Activated gamma-delta T cell treated with Interleukin-2 at 50 U/mL for 16 hours (primary cell): ENCODE results near the gene NPDC1.
"Not testable (repeated sequence)": the region's sequence is repeated elsewhere in the genome, so short reads cannot be mapped to it uniquely, and the experiment has no call there.

ENCODE experiments used
- DNase-seq: peaks from one replicate; pipeline ENCODE4 v3.0.0-alpha.2; 2020

Gene NPDC1

GRCh38 chr9:137038916-137039315, 7.1 kb downstream of the NPDC1 start:
- DNase-seq = no peak

- no peak for DNase-seq
These were observed 8.5 kb downstream of the NPDC1 start for GRCh38 chr9:137037483-137037882.

DNA sequence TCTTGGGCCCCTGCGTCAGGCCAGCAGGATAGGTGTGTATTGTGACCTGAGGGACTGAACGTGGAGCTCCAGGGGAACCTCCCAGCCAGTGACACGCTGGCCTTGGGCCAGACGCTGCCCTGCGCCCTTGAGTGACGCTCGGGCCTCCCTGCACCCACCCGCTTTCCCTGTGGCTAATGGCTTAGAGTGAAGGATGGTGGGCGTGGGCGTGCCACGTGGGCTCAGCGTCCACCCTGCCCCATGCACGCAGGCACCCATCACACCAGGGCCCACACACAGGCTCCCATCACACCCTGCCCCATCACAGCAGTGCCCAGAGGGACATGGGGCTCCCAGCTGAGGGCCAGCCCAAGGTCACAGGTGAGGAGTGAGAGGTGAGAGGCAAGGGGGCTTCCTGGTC, 8.9 kb downstream of the NPDC1 start:
- no peak for DNase-seq

DNA sequence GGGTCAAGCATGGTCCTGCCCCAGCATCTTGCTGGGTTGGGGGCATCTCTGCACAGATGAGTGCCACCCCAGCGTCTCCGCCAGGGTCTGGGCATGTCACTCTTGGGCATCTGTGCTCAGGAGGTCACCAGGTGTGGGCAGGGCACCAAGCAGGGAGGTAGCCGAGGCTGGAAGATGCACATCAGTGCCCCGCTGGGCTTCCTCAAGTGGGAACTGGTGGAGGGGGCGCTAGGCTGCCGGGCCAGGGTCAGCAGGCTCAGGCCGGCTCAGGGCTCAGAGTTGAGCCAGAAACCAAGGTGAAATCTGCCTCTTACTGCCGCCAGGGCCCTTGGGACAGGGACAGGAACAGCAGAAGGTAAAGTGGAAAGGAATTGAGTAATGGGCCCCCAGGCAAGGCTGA, 10.0 kb downstream of the NPDC1 start:
- DNase-seq = no peak

DNA sequence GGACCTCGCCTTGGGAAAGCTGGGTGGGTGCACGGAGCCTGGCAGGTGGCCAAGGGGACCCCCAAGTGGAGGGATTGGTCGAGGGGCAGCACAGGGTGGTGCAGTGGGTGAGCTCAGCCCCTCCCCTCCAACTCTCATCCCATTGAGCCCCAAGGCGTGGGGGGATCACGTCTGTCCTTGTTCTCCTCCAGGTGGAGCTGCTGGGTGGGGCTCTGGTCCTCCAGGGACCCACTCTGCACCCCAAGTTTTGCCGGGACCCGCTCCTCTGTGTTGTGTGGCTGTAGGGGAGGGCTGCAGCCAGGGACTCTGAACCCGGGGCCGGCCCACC, 10.5 kb downstream of the NPDC1 start:
- no peak for DNase-seq

GRCh38 chr9:137034709-137035506, 11.1 kb downstream of the NPDC1 start:
- DNase-seq = peak; percentile 89

GRCh38 chr9:137034039-137034708, 11.8 kb downstream of the NPDC1 start:
- DNase-seq = no peak

- DNase-seq = not testable (repeated sequence)
These were observed 12.5 kb downstream of the NPDC1 start for GRCh38 chr9:137033481-137033880.

GRCh38 chr9:137032858-137033257, 13.1 kb downstream of the NPDC1 start:
- no peak for DNase-seq

GRCh38 chr9:137031904-137032640, 13.9 kb downstream of the NPDC1 start, which contains the start of gene FUT7:
Gene FUT7, minus strand, starts transcription at chr9:137032088. Its CDS starts 97 bp downstream, at chr9:137031991.
- peak; percentile 40 for DNase-seq

- DNase-seq = peak; percentile 57
These were observed 15.1 kb downstream of the NPDC1 start for GRCh38 chr9:137030538-137031527.

DNA sequence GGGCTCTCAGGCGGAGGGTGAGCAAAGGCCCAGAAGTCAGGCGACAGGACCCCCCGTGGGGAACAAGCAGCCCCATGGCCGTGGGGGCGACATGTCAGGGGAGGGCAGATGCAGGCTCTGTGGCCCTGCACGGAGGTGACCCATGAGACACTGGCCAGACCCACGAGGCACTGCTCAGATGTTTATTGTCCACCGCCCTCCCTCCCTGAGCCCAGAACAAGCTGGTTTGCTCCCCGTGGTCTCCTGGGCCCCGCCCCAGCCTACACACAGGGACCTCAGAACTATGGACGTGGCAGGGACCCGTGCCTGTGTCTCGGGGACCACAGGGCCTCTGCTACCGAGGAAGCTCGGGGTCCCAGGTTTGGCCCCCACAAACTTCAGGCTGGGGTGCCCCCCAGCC, 16.0 kb downstream of the NPDC1 start:
- DNase-seq = no peak

- DNase-seq = peak; percentile 70
These were observed 16.7 kb downstream of the NPDC1 start for GRCh38 chr9:137029058-137029936.

GRCh38 chr9:137028263-137029057, 17.5 kb downstream of the NPDC1 start:
- DNase-seq = peak; percentile 60

GRCh38 chr9:137027369-137028262, 18.4 kb downstream of the NPDC1 start, which contains the start of gene ABCA2:
Gene ABCA2, minus strand, starts transcription at chr9:137028237. Its CDS starts 97 bp downstream, at chr9:137028140.
- no peak for DNase-seq

DNA sequence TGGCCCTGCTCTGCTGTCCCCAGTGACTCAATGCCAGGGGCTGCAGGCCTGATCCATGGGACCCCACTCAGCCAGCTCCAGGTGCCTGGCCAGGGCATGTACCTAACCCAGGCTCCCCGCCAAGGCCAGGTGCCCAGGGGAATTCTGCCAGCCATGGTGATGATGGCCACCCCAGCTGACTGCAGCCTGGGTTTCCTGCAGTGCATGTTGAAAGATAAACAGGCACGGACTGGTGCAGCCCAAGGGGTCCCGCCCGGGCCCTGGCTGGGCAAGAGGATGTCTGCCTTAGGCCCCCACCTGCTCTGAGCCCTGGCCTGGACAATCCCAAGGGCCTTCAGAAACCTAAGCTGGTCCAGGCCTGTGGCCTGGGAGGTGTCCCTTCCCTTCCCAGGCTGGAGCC, 19.1 kb downstream of the NPDC1 start:
- no peak for DNase-seq

- DNase-seq = no peak
These were observed 19.6 kb downstream of the NPDC1 start for GRCh38 chr9:137026384-137026783.

DNA sequence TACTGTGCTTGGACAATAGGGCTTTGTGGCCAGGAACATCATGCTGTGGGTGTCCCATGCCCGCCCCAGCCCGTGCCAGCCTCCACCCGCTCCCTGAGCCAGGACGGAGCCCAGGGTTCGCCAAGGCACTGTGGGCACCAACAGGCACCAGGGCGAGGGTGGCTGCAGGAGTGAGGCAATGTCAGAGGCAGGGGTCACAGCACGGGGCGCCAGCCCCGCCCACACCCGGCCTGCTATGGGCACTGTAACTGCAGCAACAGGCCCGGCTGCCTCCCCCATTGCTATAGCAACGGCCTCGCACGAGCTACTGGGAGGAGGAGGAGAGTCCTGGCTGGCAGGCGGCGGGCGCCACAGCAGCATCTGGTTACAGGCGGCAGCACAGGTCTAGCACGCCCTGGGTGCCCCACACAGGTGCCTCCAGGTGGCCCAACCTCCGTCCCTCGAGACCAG, 20.4 kb downstream of the NPDC1 start:
- no peak for DNase-seq

- no peak for DNase-seq
These were observed 22.4 kb downstream of the NPDC1 start for GRCh38 chr9:137023583-137023991.
